OCI-LY3 (cell line): Measurements from ENCODE around the gene CFAP77.
"Not testable (repeated sequence)": the region's sequence is repeated elsewhere in the genome, so short reads cannot be mapped to it uniquely, and the experiment has no call there.

Experiments
- EZH2phosphoT487 ChIP-seq: fragments of 200-600 bp; shearing (Covaris generic); IDR thresholded peaks from 2 replicates; pipeline ENCODE4 v1.6.1; 2018; ENCODE audit warnings: antibody characterized with exemption, mixed run types, low read depth
- TF ChIP-seq, protein P1 (sequence below): fragments of 200-600, 300-600 bp; sonication (generic); IDR thresholded peaks from 2 replicates; pipeline ENCODE4 v1.5.1; 2014; ENCODE audit warnings: antibody characterized with exemption, low read length, low read depth

DNA sequence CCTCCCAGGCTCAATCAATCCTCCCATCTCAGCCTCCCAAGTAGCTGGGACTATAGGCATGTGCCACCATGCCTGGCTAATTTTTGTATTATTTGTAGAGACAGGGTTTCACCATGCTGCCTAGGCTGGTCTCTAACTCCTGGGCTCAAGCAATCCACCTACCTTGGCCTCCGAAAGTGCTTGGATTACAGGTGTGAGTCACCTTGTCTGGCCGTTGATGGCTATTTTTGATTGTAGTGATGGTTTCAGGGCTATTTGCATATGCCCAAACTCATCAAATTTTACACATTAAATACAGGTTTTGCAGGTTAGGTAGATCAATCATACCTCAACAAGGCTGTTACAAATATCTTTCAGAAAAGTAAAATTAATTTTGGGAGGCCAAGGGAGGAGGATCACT, 158.8 kb downstream of the CFAP77 start:
- TF ChIP-seq, protein P1, sequence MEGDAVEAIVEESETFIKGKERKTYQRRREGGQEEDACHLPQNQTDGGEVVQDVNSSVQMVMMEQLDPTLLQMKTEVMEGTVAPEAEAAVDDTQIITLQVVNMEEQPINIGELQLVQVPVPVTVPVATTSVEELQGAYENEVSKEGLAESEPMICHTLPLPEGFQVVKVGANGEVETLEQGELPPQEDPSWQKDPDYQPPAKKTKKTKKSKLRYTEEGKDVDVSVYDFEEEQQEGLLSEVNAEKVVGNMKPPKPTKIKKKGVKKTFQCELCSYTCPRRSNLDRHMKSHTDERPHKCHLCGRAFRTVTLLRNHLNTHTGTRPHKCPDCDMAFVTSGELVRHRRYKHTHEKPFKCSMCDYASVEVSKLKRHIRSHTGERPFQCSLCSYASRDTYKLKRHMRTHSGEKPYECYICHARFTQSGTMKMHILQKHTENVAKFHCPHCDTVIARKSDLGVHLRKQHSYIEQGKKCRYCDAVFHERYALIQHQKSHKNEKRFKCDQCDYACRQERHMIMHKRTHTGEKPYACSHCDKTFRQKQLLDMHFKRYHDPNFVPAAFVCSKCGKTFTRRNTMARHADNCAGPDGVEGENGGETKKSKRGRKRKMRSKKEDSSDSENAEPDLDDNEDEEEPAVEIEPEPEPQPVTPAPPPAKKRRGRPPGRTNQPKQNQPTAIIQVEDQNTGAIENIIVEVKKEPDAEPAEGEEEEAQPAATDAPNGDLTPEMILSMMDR, result not testable (repeated sequence)
- TF ChIP-seq EZH2phosphoT487, result not testable (repeated sequence)
